CD4-positive, alpha-beta T cell treated with Interleukin-17A for 4 hours (primary cell): Measurements from ENCODE around the gene ARAP2.
"Not testable (repeated sequence)": the region's sequence is repeated elsewhere in the genome, so short reads cannot be mapped to it uniquely, and the experiment has no call there.

Experiments used
- DNase-seq: peaks from one replicate; pipeline ENCODE4 v3.0.0-alpha.2; 2020; ENCODE audit warnings: mixed read lengths

The ARAP2 gene

GRCh38 chr4:36183232-36183631 is 61.1 kb downstream of the ARAP2 start:
- no peak for DNase-seq

- not testable (repeated sequence) for DNase-seq
These were observed 62.0 kb downstream of the ARAP2 start for GRCh38 chr4:36182315-36182714.

- DNase-seq = no peak
These were observed 64.1 kb downstream of the ARAP2 start for GRCh38 chr4:36180206-36180605.

- no peak for DNase-seq
These were observed 65.8 kb downstream of the ARAP2 start for GRCh38 chr4:36178484-36178883.

GRCh38 chr4:36177946-36178345 is 66.4 kb downstream of the ARAP2 start:
- DNase-seq = no peak

- no peak for DNase-seq
These were observed 69.7 kb downstream of the ARAP2 start for GRCh38 chr4:36174570-36174969.

GRCh38 chr4:36173905-36174304 is 70.4 kb downstream of the ARAP2 start:
- no peak for DNase-seq

- no peak for DNase-seq
These were observed 71.7 kb downstream of the ARAP2 start for GRCh38 chr4:36172656-36173055.

GRCh38 chr4:36168127-36168878 is 76.0 kb downstream of the ARAP2 start:
- no peak for DNase-seq

GRCh38 chr4:36165631-36166005 is 78.7 kb downstream of the ARAP2 start:
- no peak for DNase-seq

GRCh38 chr4:36164900-36165630 is 79.2 kb downstream of the ARAP2 start:
- no peak for DNase-seq

- DNase-seq = no peak
These were observed 81.1 kb downstream of the ARAP2 start for GRCh38 chr4:36163198-36163597.

- DNase-seq = no peak
These were observed 85.1 kb downstream of the ARAP2 start for GRCh38 chr4:36159208-36159607.

- DNase-seq = no peak
These were observed 91.6 kb downstream of the ARAP2 start for GRCh38 chr4:36152735-36153134.

- DNase-seq = no peak
These were observed 101.8 kb downstream of the ARAP2 start for GRCh38 chr4:36142504-36142903.

- DNase-seq = no peak
These were observed 103.1 kb downstream of the ARAP2 start for GRCh38 chr4:36141186-36141585.

- DNase-seq = no peak
These were observed 103.9 kb downstream of the ARAP2 start for GRCh38 chr4:36140421-36140820.

- no peak for DNase-seq
These were observed 106.1 kb downstream of the ARAP2 start for GRCh38 chr4:36138220-36138619.

- DNase-seq = no peak
These were observed 107.0 kb downstream of the ARAP2 start for GRCh38 chr4:36137336-36137735.

GRCh38 chr4:36133658-36134057 is 110.7 kb downstream of the ARAP2 start:
- no peak for DNase-seq

GRCh38 chr4:36133086-36133485 is 111.2 kb downstream of the ARAP2 start:
- DNase-seq = no peak

GRCh38 chr4:36130641-36131040 is 113.7 kb downstream of the ARAP2 start:
- DNase-seq = no peak

GRCh38 chr4:36128689-36129088 is 115.6 kb downstream of the ARAP2 start:
- DNase-seq = no peak

- no peak for DNase-seq
These were observed 120.4 kb downstream of the ARAP2 start for GRCh38 chr4:36123906-36124305.

- DNase-seq = no peak
These were observed 129.0 kb downstream of the ARAP2 start for GRCh38 chr4:36115312-36115711.
